GM19463 (cell line): ENCODE results near the gene CLEC18B.
"Not testable (repeated sequence)": the region's sequence is repeated elsewhere in the genome, so short reads cannot be mapped to it uniquely, and the experiment has no call there.

ENCODE experiments used
- ATAC-seq: cut with Tn5 transposase; IDR thresholded peaks from one replicate; pipeline ENCODE4 v1.9.1; 2021; ENCODE audit warnings: mild to moderate bottlenecking, moderate library complexity; ENCODE audit not compliant: unreplicated experiment

CLEC18B gene

GRCh38 chr16:74446866-74447265, 25.6 kb upstream of the CLEC18B start:
- ATAC-seq, result no peak

- not testable (repeated sequence) for ATAC-seq
Measured at GRCh38 chr16:74443624-74444346, 22.5 kb upstream of the CLEC18B start.

GRCh38 chr16:74439685-74440084, 18.4 kb upstream of the CLEC18B start:
- ATAC-seq, result no peak

GRCh38 chr16:74438492-74438979, 17.3 kb upstream of the CLEC18B start:
- ATAC-seq, result no peak

GRCh38 chr16:74431516-74431915, 10.2 kb upstream of the CLEC18B start:
- ATAC-seq, result no peak

- ATAC-seq, result peak; percentile 50
Measured at GRCh38 chr16:74430036-74430712, 8.9 kb upstream of the CLEC18B start.

GRCh38 chr16:74428493-74428892, 7.2 kb upstream of the CLEC18B start:
- not testable (repeated sequence) for ATAC-seq

- not testable (repeated sequence) for ATAC-seq
Measured at GRCh38 chr16:74425751-74426150, 4.5 kb upstream of the CLEC18B start.

- ATAC-seq, result not testable (repeated sequence)
Measured at GRCh38 chr16:74423721-74424120, 2.4 kb upstream of the CLEC18B start.

- not testable (repeated sequence) for ATAC-seq
Measured at GRCh38 chr16:74422086-74422485, 808 bp upstream of the CLEC18B start.

GRCh38 chr16:74421482-74421785, 156 bp upstream of the CLEC18B start:
- ATAC-seq, result not testable (repeated sequence)

GRCh38 chr16:74419811-74420210, 1.5 kb downstream of the CLEC18B start:
- not testable (repeated sequence) for ATAC-seq

- not testable (repeated sequence) for ATAC-seq
Measured at GRCh38 chr16:74417897-74418296, 3.4 kb downstream of the CLEC18B start.

- not testable (repeated sequence) for ATAC-seq
Measured at GRCh38 chr16:74413920-74414319, 7.4 kb downstream of the CLEC18B start.

- not testable (repeated sequence) for ATAC-seq
Measured at GRCh38 chr16:74413485-74413884, 7.8 kb downstream of the CLEC18B start.

- ATAC-seq, result not testable (repeated sequence)
Measured at GRCh38 chr16:74412775-74413390, 8.4 kb downstream of the CLEC18B start.

GRCh38 chr16:74412138-74412774, 9.0 kb downstream of the CLEC18B start:
- not testable (repeated sequence) for ATAC-seq

- ATAC-seq, result not testable (repeated sequence)
Measured at GRCh38 chr16:74410981-74411380, 10.3 kb downstream of the CLEC18B start.

GRCh38 chr16:74410057-74410957, 11.0 kb downstream of the CLEC18B start:
- not testable (repeated sequence) for ATAC-seq
